HG03354 (cell line): Measurements from ENCODE around the gene AGBL5.
A peak's percentile ranks its signal among the peaks of the same experiment; 100 is the strongest.

Source experiments
- ATAC-seq: cut with Tn5 transposase; IDR thresholded peaks from one replicate; pipeline ENCODE4 v1.9.1; 2021; ENCODE audit warnings: mild to moderate bottlenecking; ENCODE audit not compliant: unreplicated experiment, poor library complexity, severe bottlenecking

AGBL5 gene

DNA sequence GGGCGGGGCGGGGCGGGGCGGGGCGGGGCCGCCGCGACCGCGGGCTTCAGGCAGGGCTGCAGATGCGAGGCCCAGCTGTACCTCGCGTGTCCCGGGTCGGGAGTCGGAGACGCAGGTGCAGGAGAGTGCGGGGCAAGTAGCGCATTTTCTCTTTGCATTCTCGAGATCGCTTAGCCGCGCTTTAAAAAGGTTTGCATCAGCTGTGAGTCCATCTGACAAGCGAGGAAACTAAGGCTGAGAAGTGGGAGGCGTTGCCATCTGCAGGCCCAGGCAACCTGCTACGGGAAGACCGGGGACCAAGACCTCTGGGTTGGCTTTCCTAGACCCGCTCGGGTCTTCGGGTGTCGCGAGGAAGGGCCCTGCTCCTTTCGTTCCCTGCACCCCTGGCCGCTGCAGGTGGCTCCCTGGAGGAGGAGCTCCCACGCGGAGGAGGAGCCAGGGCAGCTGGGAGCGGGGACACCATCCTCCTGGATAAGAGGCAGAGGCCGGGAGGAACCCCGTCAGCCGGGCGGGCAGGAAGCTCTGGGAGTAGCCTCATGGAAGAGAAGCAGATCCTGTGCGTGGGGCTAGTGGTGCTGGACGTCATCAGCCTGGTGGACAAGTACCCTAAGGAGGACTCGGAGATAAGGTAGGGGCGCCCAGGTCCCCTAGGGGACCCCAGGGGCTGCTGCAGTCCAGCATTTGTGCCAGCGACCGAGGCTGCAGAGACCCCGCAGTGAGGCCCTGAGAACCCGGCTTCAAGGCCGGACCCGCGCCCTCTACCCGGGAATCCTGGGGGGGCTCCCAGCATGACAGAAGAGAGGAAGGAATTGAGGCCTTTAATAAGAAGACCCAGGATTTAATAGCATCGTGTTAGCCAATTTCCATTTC lies 35.5 kb downstream of the AGBL5 start, which contains the start of gene KHK:
TSS of gene KHK (plus strand) at position 49 of the 870 bp plus-strand sequence. CDS start at position 537, 488 bp downstream.
- ATAC-seq, result peak; percentile 24

DNA sequence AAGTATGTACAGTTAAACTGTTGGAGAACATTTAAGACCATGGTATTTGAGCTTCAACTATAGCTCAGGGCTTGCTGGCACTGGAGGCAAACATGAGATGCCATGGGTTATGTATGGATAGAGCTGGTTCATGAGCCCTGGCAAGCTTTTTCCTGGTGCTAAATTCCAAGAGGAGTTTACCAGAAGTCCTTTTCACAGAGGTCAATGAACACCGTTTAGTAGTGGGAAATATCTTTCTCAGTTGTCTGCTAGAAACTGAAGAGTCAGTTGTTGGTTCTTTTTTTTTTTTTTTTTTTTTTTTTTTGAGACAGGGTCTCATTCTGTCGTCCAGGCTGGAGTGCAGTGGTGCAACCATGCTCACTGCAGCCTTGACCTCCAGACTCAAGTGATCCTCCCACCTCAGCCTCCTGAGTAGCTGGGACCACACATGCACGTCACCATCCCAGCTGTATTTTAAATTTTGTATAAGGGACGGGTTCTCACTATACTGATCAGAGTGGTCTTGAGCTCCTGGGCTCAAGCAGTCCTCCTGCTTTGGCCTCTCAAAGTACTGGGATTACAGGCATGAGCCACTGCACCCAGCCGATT lies 36.4 kb downstream of the AGBL5 start:
- no peak for ATAC-seq

DNA sequence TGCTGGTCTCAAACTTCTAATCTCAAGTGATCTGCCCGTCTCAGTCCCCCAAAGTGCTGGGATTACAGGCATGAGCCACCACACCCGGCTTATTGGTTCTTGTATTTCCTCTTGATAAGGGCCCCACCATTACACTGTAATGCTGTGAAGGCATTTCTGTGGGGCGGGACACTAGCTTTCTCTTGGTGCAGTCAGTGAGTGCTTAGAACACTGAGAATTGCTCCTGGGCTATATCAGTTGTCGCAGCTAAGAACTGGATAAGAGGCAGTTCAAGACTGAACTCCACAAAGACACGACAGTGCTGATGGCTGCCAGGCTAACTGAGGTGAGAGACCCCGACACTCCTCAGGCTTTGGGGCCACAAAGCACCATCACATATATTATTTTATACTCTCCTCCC lies 37.2 kb downstream of the AGBL5 start:
- ATAC-seq, result no peak

DNA sequence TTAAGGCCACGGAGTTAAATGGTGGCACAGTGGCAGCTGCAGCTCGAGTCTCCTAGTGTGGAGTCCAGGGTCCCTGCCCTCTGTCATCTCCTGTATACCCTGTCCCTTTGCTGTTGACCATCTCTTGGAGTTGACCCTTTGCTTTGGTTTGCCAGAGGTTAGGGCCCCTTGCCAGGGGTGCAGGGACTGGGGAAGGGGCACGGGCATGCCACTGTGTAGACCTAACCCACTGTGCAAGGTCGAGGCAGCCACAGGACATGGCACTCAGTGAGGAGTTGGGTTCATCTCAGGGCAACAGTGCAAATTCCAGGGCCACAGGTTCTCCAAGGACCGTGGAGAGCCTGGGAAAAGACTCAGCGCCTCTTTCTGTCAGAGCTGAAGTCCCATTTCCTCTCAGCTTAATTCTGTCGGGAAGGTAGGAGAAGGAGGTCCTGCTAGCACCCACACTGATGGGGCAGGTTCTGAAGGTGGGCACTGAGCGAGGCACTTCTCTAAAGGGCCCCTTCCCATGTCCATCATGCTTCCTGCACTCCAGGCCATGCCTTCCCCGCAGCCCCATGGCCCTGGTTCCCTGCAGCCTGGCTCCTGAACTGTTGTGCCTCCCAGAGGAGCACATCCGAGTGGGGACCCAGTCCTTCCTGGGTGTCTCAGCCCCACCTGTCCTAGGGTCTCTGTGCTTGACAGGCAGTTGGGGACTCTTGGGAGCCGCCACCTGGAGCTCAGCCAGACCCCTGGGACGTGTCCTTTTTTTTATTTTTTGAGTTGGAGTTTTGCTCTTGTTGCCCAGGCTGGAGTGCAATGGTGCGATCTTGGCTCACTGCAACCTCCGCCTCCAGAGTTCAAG lies 37.9 kb downstream of the AGBL5 start:
- ATAC-seq, result no peak

DNA sequence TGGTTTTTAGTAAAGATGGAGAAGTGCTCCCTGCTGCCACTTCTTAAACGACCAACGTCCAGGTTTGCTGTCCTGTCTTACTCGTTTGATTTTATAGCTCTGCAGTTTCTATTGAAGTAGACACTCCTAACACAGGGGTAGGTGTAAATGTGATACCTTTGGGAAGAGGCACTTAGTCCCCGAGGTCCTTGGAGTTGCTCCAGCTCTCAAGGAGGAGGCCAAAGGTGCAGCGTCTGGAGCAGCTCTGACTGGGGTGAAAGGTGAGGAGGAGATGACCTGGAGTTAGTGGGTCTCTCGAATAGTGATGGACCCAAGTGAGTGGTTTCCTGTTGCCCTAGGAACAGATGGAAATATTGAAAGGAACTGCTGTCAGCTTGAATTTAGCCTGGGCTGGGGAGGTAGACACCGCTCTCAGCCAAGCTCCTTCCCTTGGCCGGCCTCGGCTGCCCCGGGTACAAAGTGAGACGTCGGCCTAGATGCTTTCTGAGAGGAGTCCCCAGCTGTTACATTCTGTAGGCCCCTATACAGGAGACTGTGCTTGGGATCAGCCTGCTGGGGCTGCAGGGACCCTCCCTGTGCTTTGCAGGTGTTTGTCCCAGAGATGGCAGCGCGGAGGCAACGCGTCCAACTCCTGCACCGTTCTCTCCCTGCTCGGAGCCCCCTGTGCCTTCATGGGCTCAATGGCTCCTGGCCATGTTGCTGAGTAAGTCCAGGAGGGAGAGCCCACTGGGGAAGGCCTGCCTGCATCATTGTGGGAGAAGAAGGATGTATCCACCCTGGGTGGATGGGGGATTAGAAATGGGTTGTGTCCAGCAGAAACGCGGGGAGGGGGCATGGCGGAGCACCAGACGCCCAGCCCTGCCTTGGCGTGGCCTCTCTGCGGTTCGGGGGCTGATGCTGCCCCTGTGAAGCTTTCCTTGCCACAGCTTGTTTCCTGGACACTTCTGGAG lies 40.6 kb downstream of the AGBL5 start:
- no peak for ATAC-seq

DNA sequence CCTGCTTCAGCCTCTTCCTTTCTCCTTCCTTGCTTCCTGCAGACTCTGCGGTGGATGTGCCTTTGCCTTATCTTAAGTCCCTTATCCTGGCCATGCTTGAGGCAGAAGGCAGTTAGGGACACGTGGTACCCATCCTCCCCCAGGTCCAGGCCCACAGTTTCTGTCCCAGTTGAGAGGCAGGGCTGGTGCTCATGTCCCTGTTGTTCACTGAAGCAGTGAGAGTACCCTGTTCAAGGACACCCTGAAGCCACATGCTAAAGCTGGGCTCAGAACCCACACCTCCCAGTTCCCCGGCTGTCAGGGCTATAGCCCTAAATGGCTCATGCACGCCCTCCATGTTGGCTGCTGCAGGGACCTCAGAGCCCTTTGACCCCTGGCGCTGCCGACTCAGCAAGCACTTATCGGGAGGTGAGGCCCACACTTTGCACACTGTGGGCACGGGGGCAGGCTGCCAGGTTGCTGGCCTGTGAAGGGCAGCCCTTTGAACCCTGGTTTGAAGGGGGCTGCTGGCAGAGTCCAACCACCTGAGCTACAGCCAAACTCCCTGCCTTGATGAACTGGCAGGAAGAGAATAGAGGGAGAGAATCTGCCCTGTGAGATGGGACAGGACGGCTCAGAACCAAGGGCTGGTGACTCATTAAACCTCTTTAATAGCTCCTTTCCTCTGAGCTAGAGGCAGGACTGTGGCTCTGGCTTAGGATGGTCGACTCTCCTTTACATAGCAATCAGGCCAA lies 41.4 kb downstream of the AGBL5 start:
- no peak for ATAC-seq

DNA sequence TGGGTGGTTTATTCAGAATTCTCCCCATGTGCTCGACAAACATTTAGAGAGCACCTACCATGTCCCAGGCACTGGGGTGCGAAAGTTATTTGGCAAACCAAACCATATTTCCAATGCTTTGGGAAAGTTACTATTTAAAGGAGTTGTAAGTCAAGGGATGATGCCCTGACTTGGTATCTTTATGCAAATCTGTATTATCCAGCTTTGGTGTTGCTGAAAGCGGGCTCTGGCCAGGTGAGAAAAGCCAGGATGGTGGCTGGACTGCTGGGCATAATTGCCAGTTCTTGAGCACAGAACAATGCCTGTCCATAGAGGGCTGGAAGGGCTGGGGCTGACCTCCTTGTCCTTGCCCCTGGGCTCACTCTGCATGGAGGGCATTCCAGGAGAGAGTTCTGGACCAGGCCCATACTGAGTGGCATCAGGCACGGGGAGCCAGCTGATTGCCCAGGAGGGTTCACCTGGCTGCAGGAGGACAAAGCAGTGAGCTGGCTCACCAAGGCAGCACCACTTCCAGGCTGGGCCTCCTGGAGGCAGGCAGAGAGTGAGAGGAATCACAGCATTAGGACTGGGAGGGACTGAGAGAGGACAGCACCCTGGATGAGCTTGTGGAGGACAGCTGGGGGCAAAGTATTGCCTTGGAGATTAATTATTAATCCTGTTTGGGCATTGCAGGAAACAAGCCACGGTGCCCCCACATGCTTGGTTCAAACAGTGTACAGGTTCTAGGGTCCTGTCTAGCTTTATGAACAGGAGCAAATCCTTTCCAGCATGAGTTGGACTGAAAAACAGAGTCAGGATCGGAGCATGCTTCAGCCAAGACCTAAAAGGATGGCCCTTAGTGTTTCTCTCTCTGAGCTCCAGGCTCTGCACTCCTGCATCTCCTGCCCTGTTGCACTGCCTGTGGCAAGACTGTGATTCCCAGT lies 42.2 kb downstream of the AGBL5 start:
- no peak for ATAC-seq

DNA sequence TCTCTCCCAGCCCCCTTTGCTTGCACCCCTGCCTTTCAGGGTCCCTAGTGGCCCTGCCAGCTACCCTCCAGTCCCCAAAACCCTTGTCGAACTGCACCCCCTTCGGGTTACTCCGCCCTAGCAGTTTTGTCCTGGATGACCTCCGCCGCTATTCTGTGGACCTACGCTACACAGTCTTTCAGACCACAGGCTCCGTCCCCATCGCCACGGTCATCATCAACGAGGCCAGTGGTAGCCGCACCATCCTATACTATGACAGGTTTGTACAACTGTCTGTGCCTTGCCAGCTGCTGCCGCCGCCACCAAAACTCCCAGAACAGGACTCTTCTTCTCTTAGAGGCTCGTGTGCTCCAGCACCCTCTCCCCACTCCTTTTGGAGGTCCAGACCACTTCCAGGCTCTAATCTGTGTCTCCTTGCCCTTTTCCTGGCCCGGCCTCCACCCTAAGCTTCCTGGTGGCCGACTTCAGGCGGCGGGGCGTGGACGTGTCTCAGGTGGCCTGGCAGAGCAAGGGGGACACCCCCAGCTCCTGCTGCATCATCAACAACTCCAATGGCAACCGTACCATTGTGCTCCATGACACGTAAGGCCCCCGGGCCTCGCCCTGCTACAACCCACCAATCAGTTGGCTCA lies 43.0 kb downstream of the AGBL5 start:
- ATAC-seq, result no peak

DNA sequence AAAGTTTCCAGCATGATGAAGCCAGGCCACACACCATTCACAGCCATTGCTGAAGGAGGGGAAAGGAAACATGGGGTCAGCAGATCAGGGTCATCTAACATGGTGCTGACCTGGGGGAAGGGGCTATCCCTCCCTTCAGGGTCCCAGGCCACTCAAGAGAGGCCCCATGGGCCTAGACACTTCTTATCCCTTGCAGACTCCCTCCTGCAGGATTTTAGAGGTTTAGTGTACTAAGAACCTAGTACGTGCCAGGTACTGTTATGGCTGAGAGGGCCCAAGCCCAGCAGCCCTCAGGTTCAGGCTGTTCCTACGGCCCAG lies 43.9 kb downstream of the AGBL5 start:
- ATAC-seq, result no peak

DNA sequence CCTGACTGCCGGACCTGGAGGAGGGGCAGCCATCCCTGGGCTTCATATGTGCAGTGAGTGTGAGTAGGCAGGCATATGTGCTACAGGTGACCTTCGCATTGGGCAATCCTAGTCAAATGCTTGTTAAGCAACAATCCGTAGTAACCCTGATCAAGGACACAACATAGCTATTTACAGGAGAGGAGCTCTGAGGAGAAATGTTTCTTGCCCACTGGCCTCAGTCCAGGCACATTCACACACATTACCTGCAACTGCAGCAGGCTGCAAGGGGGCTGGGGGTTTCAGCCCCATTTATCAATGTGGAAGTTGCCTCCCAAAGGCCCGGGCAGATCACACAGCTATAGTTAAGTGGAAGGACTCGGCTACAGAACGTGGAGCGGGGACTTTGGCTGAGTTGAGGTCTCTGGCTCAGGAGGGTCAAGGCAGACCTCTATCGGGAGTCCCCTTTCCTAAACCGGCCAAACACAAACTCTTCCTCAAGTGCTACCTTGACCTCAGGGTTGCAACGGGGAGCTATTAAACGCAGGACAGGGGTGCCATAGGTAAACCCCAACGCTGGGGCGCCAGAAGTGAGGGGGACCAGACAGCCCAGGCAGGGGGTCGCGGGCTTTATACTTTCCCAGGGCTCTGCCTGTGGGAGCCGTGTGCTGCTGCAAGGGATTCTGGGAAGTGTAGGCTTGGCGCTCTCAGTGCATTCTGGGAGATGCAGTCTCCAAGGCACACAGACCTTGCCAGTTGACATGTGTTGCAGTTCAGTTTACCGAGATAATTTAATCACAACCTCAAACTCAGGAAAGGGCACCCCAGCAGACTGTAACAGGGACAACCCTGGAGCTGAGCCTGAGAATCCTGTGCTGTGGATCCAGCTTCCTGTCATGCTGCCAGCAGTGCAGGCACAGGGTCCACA lies 44.5 kb downstream of the AGBL5 start:
- ATAC-seq, result no peak

DNA sequence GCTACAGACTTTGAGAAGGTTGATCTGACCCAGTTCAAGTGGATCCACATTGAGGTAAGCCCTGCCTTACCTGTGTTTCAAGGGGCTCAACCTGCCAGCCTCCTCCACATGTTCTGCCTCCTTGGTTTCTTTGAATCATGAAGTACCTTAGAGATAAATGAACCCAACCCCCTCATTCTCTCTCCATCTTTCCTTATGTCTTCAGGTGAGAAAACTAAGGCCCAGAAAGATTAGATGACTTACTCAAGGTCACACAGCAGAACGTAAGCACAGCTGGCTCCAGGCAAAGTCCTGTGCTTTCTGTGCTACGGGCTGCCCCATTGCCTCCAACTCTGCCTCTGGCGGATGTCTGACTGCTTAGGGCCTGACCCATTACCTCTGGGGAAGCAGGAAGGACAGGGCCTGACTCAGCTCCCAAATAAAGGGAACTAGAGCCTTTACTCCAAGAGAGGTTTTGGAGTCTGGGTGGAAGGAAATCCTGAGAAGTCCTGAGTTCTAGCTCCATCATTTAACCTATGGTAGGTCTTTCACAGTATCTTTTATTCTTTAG lies 45.4 kb downstream of the AGBL5 start:
- no peak for ATAC-seq

DNA sequence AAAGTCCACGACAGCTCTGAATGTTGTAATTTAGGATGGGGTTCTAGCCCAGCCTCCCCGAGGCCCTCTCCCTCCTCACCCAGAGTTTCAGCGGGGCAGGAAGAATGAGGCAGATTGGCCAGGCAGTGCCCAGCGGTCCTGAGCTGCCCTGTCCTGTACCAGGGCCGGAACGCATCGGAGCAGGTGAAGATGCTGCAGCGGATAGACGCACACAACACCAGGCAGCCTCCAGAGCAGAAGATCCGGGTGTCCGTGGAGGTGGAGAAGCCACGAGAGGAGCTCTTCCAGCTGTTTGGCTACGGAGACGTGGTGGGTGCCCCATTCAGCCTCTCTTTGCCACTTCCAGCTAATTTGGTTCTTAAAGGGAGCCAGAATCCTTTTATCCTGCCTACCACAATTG lies 45.9 kb downstream of the AGBL5 start:
- no peak for ATAC-seq

DNA sequence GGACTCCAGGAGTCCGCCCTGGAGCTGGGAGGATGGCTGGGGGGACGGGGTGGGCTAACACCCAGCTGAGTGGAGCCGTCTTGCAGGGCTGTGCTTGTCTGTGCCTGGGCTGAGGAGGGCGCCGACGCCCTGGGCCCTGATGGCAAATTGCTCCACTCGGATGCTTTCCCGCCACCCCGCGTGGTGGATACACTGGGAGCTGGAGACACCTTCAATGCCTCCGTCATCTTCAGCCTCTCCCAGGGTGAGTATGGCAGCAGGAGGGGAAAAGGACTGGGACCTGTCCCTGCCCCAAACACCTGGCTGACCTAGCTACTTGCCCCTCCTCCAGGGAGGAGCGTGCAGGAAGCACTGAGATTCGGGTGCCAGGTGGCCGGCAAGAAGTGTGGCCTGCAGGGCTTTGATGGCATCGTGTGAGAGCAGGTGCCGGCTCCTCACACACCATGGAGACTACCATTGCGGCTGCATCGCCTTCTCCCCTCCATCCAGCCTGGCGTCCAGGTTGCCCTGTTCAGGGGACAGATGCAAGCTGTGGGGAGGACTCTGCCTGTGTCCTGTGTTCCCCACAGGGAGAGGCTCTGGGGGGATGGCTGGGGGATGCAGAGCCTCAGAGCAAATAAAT lies 48.0 kb downstream of the AGBL5 start:
- no peak for ATAC-seq

DNA sequence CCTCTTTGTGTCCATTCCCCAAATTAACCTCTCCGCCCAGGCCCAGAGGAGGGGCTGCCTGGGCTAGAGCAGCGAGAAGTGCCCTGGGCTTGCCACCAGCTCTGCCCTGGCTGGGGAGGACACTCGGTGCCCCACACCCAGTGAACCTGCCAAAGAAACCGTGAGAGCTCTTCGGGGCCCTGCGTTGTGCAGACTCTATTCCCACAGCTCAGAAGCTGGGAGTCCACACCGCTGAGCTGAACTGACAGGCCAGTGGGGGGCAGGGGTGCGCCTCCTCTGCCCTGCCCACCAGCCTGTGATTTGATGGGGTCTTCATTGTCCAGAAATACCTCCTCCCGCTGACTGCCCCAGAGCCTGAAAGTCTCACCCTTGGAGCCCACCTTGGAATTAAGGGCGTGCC lies 48.6 kb downstream of the AGBL5 start:
- ATAC-seq, result no peak

DNA sequence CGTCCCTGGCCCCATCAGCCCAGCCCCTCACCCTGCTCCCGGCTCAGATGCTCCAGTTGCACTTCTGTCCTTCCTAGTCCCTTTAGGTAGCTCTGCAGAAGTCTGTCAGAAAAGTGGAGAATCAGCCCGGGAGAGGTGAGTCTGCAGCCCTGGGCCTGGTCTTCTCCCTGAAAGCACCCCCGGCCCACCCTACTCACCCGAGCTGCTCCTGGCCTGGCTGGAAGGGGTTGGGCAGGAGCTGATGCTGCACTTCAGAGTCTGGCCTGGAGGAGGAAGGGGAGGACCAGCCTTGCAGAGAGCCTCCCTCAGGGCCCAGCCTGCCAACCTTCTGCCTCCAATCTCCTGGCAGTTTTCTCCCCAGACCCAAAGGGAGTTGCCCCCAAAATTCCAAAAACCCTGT lies 50.9 kb downstream of the AGBL5 start:
- ATAC-seq, result no peak

DNA sequence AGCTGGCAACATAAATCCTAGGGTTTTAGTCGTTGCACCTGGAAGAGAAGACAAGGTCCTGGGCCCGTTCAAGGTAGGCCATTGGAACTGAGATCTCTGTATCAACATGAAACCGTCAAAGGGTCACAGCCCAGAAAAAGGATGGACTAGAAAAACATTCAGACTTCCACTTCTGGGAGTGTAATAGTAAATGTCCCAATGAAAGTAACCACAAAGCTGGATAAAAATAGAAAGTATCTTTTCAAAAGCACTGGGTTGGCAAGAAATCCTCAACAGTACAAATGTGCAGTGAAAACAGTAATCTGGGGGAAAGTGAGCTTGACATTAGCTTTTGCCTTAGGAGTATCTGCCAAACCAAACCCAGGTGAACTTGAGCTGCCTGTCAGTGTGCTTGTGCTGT lies 54.5 kb downstream of the AGBL5 start:
- ATAC-seq, result no peak
